Psoas muscle (tissue), 8 donors: ENCODE data around the gene SLAMF7. TPM values are rescaled to one million over a fixed set of nuclear protein-coding genes. Genes with fewer than 3 reads are reported as not detected.
"Not testable (repeated sequence)": the region's sequence is repeated elsewhere in the genome, so short reads cannot be mapped to it uniquely, and the experiment has no call there.

Experiments used
- ATAC-seq, 4 donors: fragments of 200-7000 bp; cut with Tn5 transposase; one replicate each; pipeline ENCODE4 v1.9.1; 2020; ENCODE audit warnings: moderate library complexity in 3 of 4, mild to moderate bottlenecking in 2 of 4
- DNase-seq, 2 donors: peaks; one replicate each; pipeline ENCODE4 v3.0.0-alpha.2; 2020
- H3K27ac ChIP-seq: fragments of 200-600 bp; one replicate; pipeline ENCODE4 v1.8.0; 2022
- H3K27me3 ChIP-seq, 3 donors: fragments of 200-600 bp in 1 of 3; one replicate each; pipeline versions ENCODE4 v1.6.1 to v1.8.0; 2013 to 2022; ENCODE audit warnings: low read length in 2 of 3, mild to moderate bottlenecking in 2 of 3, moderate library complexity in 1 of 3; ENCODE audit not compliant: insufficient read depth in 3 of 3
- H3K36me3 ChIP-seq, 2 donors: fragments of 200-600 bp in 1 of 2; one replicate each; pipeline versions ENCODE4 v1.6.1 to v1.8.0; 2013 to 2022; ENCODE audit warnings: low read depth in 1 of 2, mild to moderate bottlenecking in 1 of 2, moderate library complexity in 1 of 2; ENCODE audit not compliant: insufficient read depth in 1 of 2
- H3K4me1 ChIP-seq: fragments of 200-600 bp; one replicate; pipeline ENCODE4 v1.8.0; 2022
- H3K4me3 ChIP-seq: fragments of 200-600 bp; one replicate; pipeline ENCODE4 v1.8.0; 2022; ENCODE audit warnings: mild to moderate bottlenecking
- H3K9me3 ChIP-seq: fragments of 200-600 bp; one replicate; pipeline ENCODE4 v1.8.0; 2022
- CTCF ChIP-seq: fragments of 200-600 bp; IDR thresholded peaks from one replicate; pipeline ENCODE4 v1.8.0; 2022; ENCODE audit warnings: antibody characterized with exemption
- WGBS, 3 donors: extraction: QIAGEN DNeasy Blood & Tissue Kit; methylation state at CpG; one replicate each; pipeline versions ENCODE4 v1.1.6 to v1.1.7; 2013; 5-methylcytosine and 5-hydroxymethylcytosine counted together
- intact Hi-C, 2 donors: fragments of 100-400 bp; cut with DNase I; formaldehyde crosslinking; loops; one replicate each; pipeline versions ENCODE4 v1.11.0 to v1.14.2; 2022
- polyA plus RNA-seq, 3 donors: library from polyadenylated mRNA; stranded (reverse); fragments of 200-250 nt; gene quantifications; one replicate each; pipeline ENCODE4 v1.2.3, GENCODE V29; 2013
- total RNA-seq, 4 donors: library from RNA; stranded (reverse); fragmentation: NEBNext Ultra II Directional in 2 of 4; extraction: Animal tissue kit (Norgen Biotek cat#: 25700) in 2 of 4; gene quantifications; one replicate each; pipeline versions ENCODE4 v1.2.1 to v1.2.4, GENCODE V29; 2021 to 2023
- donor health status: healthy with polysubstance abuse.
- donor health status: DM: no; HTN: no; CAD: no; lungs with moderate emphysema.
- donor health status: Bipolar disorder and iron deficiency.
- donor health status: healthy.
- donor health status: DM: yes; HTN: yes; CAD: no.
- donor health status: DM: no; HTN: no; CAD: no.
- donor health status: DM: no; HTN: no; CAD: no.
- donor health status: DM: yes; HTN: yes; CAD: no.

The SLAMF7 gene
- total and polyA plus RNA-seq, 7 donors = 0.06 to 0.79 (median 0.38) TPM; not detected in 1

DNA sequence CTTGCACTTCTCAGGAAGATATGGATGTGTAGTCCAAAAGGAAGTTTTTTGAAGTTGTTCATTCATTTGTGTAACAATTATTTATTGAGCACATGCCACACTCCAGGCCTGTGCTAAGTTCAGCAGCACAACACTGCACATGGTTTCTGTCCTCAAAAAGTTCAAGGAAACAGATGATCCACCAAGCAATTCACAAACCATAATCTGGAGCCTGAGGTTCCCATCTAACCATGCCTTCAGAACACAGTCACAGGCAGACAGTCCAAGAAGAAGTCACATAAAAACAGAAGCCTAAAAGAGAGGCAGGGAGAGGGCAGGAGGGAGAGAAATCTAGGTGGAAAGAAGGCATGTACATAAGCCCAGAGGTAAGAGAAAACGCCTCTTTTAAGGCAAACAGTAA, 29.3 kb upstream of the SLAMF7 start:
- intact Hi-C loops = no loop called here
- ATAC-seq (no peak), DNase-seq (no peak)
- no peak overlapping the region for H3K4me3 ChIP-seq
- no peaks in the 10 kb centered on the region for H3K36me3 ChIP-seq
- no peak overlapping the region for H3K27ac ChIP-seq
- 62 to 79% (median 67%) methylated on average over 1 of the region's 1 CpG for WGBS, 3 donors
- H3K27me3 ChIP-seq = peaks cover 0 to 2% (median 0%) of the 10 kb centered on the region in 3 donors
- H3K4me1 ChIP-seq = no peaks in the 10 kb centered on the region
- no peak for TF ChIP-seq CTCF
- no peaks in the 10 kb centered on the region for H3K9me3 ChIP-seq

GRCh38 chr1:160710517-160711252, 28.4 kb upstream of the SLAMF7 start:
- WGBS, 3 donors = 65 to 87% (median 65%) methylated on average over 4 of the region's 4 CpGs
- peak overlapping the region; percentile 16 for H3K4me3 ChIP-seq
- H3K4me1 ChIP-seq = no peaks in the 10 kb centered on the region
- ATAC-seq (no peak), DNase-seq (no peak)
- H3K36me3 ChIP-seq = no peaks in the 10 kb centered on the region
- H3K27me3 ChIP-seq = peaks cover 0 to 2% (median 0%) of the 10 kb centered on the region in 3 donors
- no peaks in the 10 kb centered on the region for H3K9me3 ChIP-seq
- no peak overlapping the region for H3K27ac ChIP-seq
- TF ChIP-seq CTCF = no peak
- intact Hi-C loops = no loop called here

GRCh38 chr1:160711276-160711601, 27.8 kb upstream of the SLAMF7 start:
- no peak for TF ChIP-seq CTCF
- 58 to 69% (median 64%) methylated on average over 2 of the region's 2 CpGs for WGBS, 3 donors
- intact Hi-C loops = no loop called here

GRCh38 chr1:160711602-160712311, 27.3 kb upstream of the SLAMF7 start, which contains the start of gene CD48:
Gene CD48 (minus strand): TSS chr1:160711822. CDS start chr1:160711763, 59 bp downstream.
- WGBS, 3 donors = 43 to 45% (median 44%) methylated on average over 9 of the region's 9 CpGs
- no peaks in the 10 kb centered on the region for H3K4me1 ChIP-seq
- intact Hi-C loops = no loop called here
- H3K36me3 ChIP-seq = no peaks in the 10 kb centered on the region
- peaks cover 0 to 6% (median 2%) of the 10 kb centered on the region in 3 donors for H3K27me3 ChIP-seq
- DNase-seq (no peak), ATAC-seq (no peak)
- H3K4me3 ChIP-seq = peak within 1 kb of the TSS; percentile 16
- H3K27ac ChIP-seq = no peak within 1 kb of the TSS
- H3K9me3 ChIP-seq = no peaks in the 10 kb centered on the region
- no peak for TF ChIP-seq CTCF

More at GRCh38 chr1:160711276-160711601, 27.8 kb upstream of the SLAMF7 start:
- H3K4me1 ChIP-seq = no peaks in the 10 kb centered on the region
- DNase-seq (no peak), ATAC-seq (no peak)
- no peaks in the 10 kb centered on the region for H3K36me3 ChIP-seq
- peak overlapping the region; percentile 16 for H3K4me3 ChIP-seq
- peaks cover 0 to 2% (median 2%) of the 10 kb centered on the region in 3 donors for H3K27me3 ChIP-seq
- no peak overlapping the region for H3K27ac ChIP-seq
- no peaks in the 10 kb centered on the region for H3K9me3 ChIP-seq

DNA sequence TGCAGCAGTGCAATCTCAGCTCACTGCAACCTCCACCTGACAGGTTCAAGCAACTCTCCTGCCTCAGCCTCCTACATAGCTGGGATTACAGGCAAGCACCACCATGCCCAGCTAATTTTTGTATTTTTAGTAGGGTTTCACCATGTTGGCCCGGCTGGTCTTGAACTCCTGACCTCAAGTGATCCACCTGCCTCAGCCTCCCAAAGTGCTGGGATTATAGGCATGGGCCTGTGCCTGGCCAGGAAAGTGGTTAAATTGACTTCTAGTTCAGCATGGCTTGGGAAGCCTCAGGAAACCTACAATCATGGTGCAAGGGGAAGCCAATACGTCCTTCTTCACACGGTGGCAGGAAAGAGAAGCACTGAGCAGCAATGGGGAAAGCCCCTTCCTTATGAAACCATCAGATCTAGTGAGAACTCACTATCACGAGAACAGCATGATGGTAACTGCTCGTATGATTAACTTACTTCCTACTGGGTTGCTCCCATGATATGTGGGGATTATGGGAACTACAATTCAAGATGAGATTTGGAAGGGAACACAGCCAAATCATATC, 26.4 kb upstream of the SLAMF7 start:
- H3K36me3 ChIP-seq, intact Hi-C loops, H3K4me3 ChIP-seq, H3K9me3 ChIP-seq, DNase-seq, H3K27ac ChIP-seq, H3K27me3 ChIP-seq, H3K4me1 ChIP-seq, ATAC-seq: not testable (repeated sequence)
- 58 to 61% (median 60%) methylated on average over 5 of the region's 5 CpGs for WGBS, 3 donors
